K562 (cell line): ENCODE results near the gene SLC25A40. TPM values are rescaled to one million over a fixed set of nuclear protein-coding genes. Genes with fewer than 3 reads are reported as not detected.

Experiments used
- E2F3 ChIP-seq: fragments of 250-450 bp; sonication (Bioruptor Pico); IDR thresholded peaks from 2 replicates; pipeline ENCODE4 v1.4.0; 2020; ENCODE audit warnings: mild to moderate bottlenecking
- E2F5 ChIP-seq: sonication (generic); formaldehyde crosslinking; IDR thresholded peaks from 2 replicates; pipeline ENCODE4 v1.8.0; 2022; ENCODE audit warnings: mild to moderate bottlenecking, missing genetic modification reagents
- ELF1 ChIP-seq: fragments of 200-800 bp; sonication (Bioruptor generic); IDR thresholded peaks from 2 replicates; pipeline ENCODE4 v1.6.1; 2016; ENCODE audit warnings: missing genetic modification characterization, missing compliant biosample characterization
- EP400 ChIP-seq: fragments of 450-650 bp; IDR thresholded peaks from 2 replicates; pipeline ENCODE4 v1.6.1; 2017; ENCODE audit warnings: antibody characterized with exemption, mild to moderate bottlenecking, moderate library complexity
- FUS ChIP-seq: fragments of 200-400 bp; formaldehyde crosslinking; optimal IDR thresholded peaks from 2 replicates; pipeline ENCODE3; 2017; ENCODE audit warnings: low read depth, low read length
- HMBOX1 ChIP-seq: sonication (generic); IDR thresholded peaks from 2 replicates; pipeline ENCODE4 v1.6.1; 2016
- JUN ChIP-seq, 2 experiments: sonication (generic) in 1 of 2; formaldehyde crosslinking in 1 of 2; IDR thresholded peaks; 2 replicates each; pipeline versions ENCODE4 v1.6.1 to v1.8.0; 2012 to 2022; ENCODE audit warnings: borderline replicate concordance in 2 of 2, mild to moderate bottlenecking in 2 of 2, improper control_type of control experiment in 1 of 2, low read depth in 1 of 2, low read length in 1 of 2, missing genetic modification reagents in 1 of 2
- KLF13 ChIP-seq: fragments of 450-650 bp; IDR thresholded peaks from 2 replicates; pipeline ENCODE4 v1.6.1; 2016; ENCODE audit warnings: missing genetic modification characterization, low read depth, mild to moderate bottlenecking, missing compliant biosample characterization, moderate library complexity, borderline replicate concordance
- NCOA1 ChIP-seq: fragments of 450-650 bp; IDR thresholded peaks from 2 replicates; pipeline ENCODE4 v1.6.1; 2016; ENCODE audit warnings: low read depth
- NONO ChIP-seq, 2 experiments: fragments of 200-400 bp in 1 of 2; fragments of 450-650 bp in 1 of 2; formaldehyde crosslinking in 1 of 2; IDR thresholded peaks; 2 replicates each; pipeline ENCODE4 v1.6.1; 2017; ENCODE audit warnings: low read depth in 2 of 2, mild to moderate bottlenecking in 2 of 2, moderate library complexity in 2 of 2, low read length in 1 of 2
- RFX1 ChIP-seq: fragments of 450-650 bp; IDR thresholded peaks from 2 replicates; pipeline ENCODE4 v1.6.1; 2016; ENCODE audit warnings: mild to moderate bottlenecking, moderate library complexity
- STAT5A ChIP-seq: IDR thresholded peaks from 2 replicates; pipeline ENCODE4 v1.6.1; 2012; ENCODE audit warnings: low read length, inconsistent platforms, borderline replicate concordance
- ZBTB17 ChIP-seq: fragments of 450-650 bp; formaldehyde crosslinking; IDR thresholded peaks from 2 replicates; pipeline ENCODE4 v1.4.0; 2020; ENCODE audit warnings: mild to moderate bottlenecking
- ZNF57 ChIP-seq: fragments of 450-650 bp; formaldehyde crosslinking; IDR thresholded peaks from 2 replicates; pipeline ENCODE4 v1.4.0; 2020; ENCODE audit warnings: mild to moderate bottlenecking, moderate library complexity
- ZNF668 ChIP-seq: fragments of 250-450 bp; sonication (Bioruptor Pico); IDR thresholded peaks from 2 replicates; pipeline ENCODE4 v1.8.0; 2022; ENCODE audit warnings: mild to moderate bottlenecking, inconsistent platforms
- ZNF696 ChIP-seq: fragments of 250-450 bp; sonication (Bioruptor Pico); conservative IDR thresholded peaks from 2 replicates; pipeline ENCODE4 v1.4.0; 2020; ENCODE audit warnings: mild to moderate bottlenecking, moderate library complexity
- ZNF780A ChIP-seq: fragments of 250-450 bp; sonication (Bioruptor Pico); IDR thresholded peaks from 2 replicates; pipeline ENCODE4 v1.5.0; 2021; ENCODE audit warnings: mild to moderate bottlenecking
- polyA plus RNA-seq, 8 experiments: library from polyadenylated mRNA; depleted of rRNA in 4 of 8; stranded (reverse) in 5 of 8; unstranded in 3 of 8; fragments of >200 nt; fragmentation: Nextera tagmentation in 2 of 8; fragmentation: Illumina TruSeq in 1 of 8; extraction: Ambion mirVana in 2 of 8; extraction: Trizol in 1 of 8; gene quantifications; 2 replicates each; pipeline versions ENCODE4 v1.2.1 to v1.2.3, GENCODE V29; 2011 to 2014; ENCODE audit warnings: inconsistent platforms in 1 of 8, missing spikeins in 1 of 8
- total RNA-seq, 7 experiments: library from RNA; depleted of rRNA in 6 of 7; stranded (reverse); fragments of >200 nt in 6 of 7; fragmentation: Illumina TruSeq in 2 of 7; extraction: Trizol in 2 of 7; gene quantifications; 2 replicates each; pipeline versions ENCODE4 v1.2.1 to v1.2.3, GENCODE V29; 2011 to 2021; ENCODE audit warnings: low replicate concordance in 1 of 7
- TF ChIP-seq, protein P1 (sequence below): sonication (generic); formaldehyde crosslinking; IDR thresholded peaks from 2 replicates; pipeline ENCODE4 v1.9.0; 2022; ENCODE audit warnings: mild to moderate bottlenecking, missing genetic modification reagents
- TF ChIP-seq, protein P2 (sequence below): sonication (generic); formaldehyde crosslinking; IDR thresholded peaks from 2 replicates; pipeline ENCODE4 v1.8.0; 2023; ENCODE audit warnings: mild to moderate bottlenecking, missing genetic modification reagents
- TF ChIP-seq, protein P3 (sequence below): fragments of 450-650 bp; IDR thresholded peaks from 2 replicates; pipeline ENCODE4 v1.6.1; 2016; ENCODE audit warnings: missing biosample characterization, missing genetic modification characterization

The SLC25A40 gene
- total and polyA plus RNA-seq, 9 of the 15 experiments (the other 6 are each of a cell fraction or from before 2014, with no cell fraction given) = 6.7 to 44.0 (median 26.5) TPM

DNA sequence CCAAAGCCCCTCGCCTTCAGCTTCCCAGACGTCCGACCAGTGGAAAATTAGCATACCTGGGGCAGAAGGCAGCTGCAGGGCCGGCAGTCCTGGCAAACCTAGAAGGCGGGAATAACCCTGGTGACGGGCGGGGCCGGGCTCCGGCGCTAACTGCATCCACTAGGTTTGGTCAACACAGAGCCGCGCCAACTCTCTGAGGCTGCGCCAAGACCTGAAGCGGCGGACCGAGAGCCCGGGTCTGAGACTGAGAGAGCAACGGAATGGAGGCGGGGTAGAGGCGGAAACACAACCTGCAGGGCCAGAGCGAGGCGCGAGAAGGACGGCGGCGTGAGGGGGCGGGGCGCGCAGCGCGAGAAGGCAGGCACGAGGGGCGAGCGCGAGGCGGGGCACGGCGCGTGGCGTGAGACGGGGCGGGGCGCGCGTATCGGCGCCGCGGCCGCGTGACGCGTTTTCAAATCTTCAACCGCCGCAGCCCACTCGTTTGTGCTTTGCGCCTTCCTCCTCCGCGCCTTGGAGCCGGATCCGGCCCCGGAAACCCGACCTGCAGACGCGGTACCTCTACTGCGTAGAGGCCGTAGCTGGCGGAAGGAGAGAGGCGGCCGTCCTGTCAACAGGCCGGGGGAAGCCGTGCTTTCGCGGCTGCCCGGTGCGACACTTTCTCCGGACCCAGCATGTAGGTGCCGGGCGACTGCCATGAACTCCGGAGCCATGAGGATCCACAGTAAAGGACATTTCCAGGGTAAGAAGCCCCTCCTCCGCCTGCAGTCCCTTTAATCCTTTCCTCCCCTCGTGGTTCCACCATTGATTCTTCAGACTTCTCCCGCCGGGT lies at the start of gene SLC25A40, which contains the start of gene DBF4 (continued):
- TF ChIP-seq, protein P1, sequence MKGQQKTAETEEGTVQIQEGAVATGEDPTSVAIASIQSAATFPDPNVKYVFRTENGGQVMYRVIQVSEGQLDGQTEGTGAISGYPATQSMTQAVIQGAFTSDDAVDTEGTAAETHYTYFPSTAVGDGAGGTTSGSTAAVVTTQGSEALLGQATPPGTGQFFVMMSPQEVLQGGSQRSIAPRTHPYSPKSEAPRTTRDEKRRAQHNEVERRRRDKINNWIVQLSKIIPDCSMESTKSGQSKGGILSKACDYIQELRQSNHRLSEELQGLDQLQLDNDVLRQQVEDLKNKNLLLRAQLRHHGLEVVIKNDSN (CRISPR knock-in tag) = peak; percentile 74
- TF ChIP-seq ZBTB17 (CRISPR knock-in tag) (0 out of 2 replicates have a peak, but pooled peaks have one; percentile 3), ELF1 (peak; percentile 72), ZNF668 (no peak), JUN (IDR thresholded peaks at IDR 0.05; ENCODE audit: borderline replicate concordance, low read depth, low read length) (peak; percentile 66; the same call in 1 of the 2 replicates), JUN (CRISPR knock-in tag; IDR thresholded peaks at IDR 0.05; ENCODE audit: borderline replicate concordance) (peak; percentile 45; the same call in 1 of the 2 replicates), E2F5 (CRISPR knock-in tag) (0 out of 2 replicates have a peak, but pooled peaks have one; percentile 16), NCOA1 (peak; percentile 8; the same call in 1 of the 2 replicates), ZNF57 (CRISPR knock-in tag) (no peak), HMBOX1 (0 out of 2 replicates have a peak, but pooled peaks have one; percentile 15), RFX1 (peak; percentile 39), E2F3 (CRISPR knock-in tag) (peak; percentile 80), FUS (no peak), KLF13 (tag) (peak; percentile 99), ZNF696 (no peak), NONO (IDR thresholded peaks at IDR 0.05; ENCODE audit: low read depth in 2 of 2, low read length in 1 of 2) (peak in 1 of 2 experiments; percentile 87; a peak in 2 of 4 replicates), ZNF780A (no peak), STAT5A (no peak; the same call in 1 of the 2 replicates), EP400 (peak; percentile 94)
- TF ChIP-seq, protein P2, sequence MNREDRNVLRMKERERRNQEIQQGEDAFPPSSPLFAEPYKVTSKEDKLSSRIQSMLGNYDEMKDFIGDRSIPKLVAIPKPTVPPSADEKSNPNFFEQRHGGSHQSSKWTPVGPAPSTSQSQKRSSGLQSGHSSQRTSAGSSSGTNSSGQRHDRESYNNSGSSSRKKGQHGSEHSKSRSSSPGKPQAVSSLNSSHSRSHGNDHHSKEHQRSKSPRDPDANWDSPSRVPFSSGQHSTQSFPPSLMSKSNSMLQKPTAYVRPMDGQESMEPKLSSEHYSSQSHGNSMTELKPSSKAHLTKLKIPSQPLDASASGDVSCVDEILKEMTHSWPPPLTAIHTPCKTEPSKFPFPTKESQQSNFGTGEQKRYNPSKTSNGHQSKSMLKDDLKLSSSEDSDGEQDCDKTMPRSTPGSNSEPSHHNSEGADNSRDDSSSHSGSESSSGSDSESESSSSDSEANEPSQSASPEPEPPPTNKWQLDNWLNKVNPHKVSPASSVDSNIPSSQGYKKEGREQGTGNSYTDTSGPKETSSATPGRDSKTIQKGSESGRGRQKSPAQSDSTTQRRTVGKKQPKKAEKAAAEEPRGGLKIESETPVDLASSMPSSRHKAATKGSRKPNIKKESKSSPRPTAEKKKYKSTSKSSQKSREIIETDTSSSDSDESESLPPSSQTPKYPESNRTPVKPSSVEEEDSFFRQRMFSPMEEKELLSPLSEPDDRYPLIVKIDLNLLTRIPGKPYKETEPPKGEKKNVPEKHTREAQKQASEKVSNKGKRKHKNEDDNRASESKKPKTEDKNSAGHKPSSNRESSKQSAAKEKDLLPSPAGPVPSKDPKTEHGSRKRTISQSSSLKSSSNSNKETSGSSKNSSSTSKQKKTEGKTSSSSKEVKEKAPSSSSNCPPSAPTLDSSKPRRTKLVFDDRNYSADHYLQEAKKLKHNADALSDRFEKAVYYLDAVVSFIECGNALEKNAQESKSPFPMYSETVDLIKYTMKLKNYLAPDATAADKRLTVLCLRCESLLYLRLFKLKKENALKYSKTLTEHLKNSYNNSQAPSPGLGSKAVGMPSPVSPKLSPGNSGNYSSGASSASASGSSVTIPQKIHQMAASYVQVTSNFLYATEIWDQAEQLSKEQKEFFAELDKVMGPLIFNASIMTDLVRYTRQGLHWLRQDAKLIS (CRISPR knock-in tag) = peak; percentile 94
- TF ChIP-seq, protein P3, sequence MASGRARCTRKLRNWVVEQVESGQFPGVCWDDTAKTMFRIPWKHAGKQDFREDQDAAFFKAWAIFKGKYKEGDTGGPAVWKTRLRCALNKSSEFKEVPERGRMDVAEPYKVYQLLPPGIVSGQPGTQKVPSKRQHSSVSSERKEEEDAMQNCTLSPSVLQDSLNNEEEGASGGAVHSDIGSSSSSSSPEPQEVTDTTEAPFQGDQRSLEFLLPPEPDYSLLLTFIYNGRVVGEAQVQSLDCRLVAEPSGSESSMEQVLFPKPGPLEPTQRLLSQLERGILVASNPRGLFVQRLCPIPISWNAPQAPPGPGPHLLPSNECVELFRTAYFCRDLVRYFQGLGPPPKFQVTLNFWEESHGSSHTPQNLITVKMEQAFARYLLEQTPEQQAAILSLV = no peak
